Transverse colon (tissue), 4 donors: ENCODE measurements around the gene CLDN2. TPM values are rescaled to one million over a fixed set of nuclear protein-coding genes. Genes with fewer than 3 reads are reported as not detected.
A peak's percentile ranks its signal among the peaks of the same experiment; 100 is the strongest.

ENCODE experiments used
- DNase-seq: peaks from one replicate; pipeline ENCODE4 v3.0.0-alpha.2; 2019
- H3K27ac ChIP-seq, 4 donors: fragments of 200-600 bp; sonication (generic); 2 replicates each; pipeline ENCODE4 v1.5.1; 2016 to 2018; ENCODE audit warnings: inconsistent platforms in 4 of 4
- H3K27me3 ChIP-seq: fragments of 200-600 bp; sonication (generic); 2 replicates; pipeline ENCODE4 v1.5.1; 2017; ENCODE audit warnings: inconsistent platforms
- H3K36me3 ChIP-seq, 4 donors: fragments of 200-600 bp; sonication (generic); 2 replicates each; pipeline ENCODE4 v1.5.1; 2017 to 2019; ENCODE audit warnings: inconsistent platforms in 4 of 4
- H3K4me1 ChIP-seq, 4 donors: fragments of 200-600 bp; sonication (generic); 2 replicates each; pipeline ENCODE4 v1.5.1; 2017 to 2020; ENCODE audit warnings: inconsistent platforms in 4 of 4
- H3K4me3 ChIP-seq, 4 donors: fragments of 200-600 bp; sonication (generic); 1 replicate in 1 of 4; 2 replicates in 3 of 4; pipeline versions ENCODE4 v1.5.1 to v1.6.1; 2017 to 2019; ENCODE audit warnings: inconsistent platforms in 4 of 4
- H3K9me3 ChIP-seq, 2 donors: fragments of 200-600 bp; sonication (generic); 2 replicates each; pipeline ENCODE4 v1.5.1; 2017 to 2019; ENCODE audit warnings: inconsistent platforms in 2 of 2
- EP300 ChIP-seq: sonication (generic); formaldehyde crosslinking; IDR thresholded peaks from one replicate; pipeline ENCODE4 v1.6.1; 2017; ENCODE audit warnings: antibody characterized with exemption, low read depth
- POLR2A ChIP-seq: fragments of 450-650 bp; IDR thresholded peaks from one replicate; pipeline ENCODE4 v1.6.1; 2016; ENCODE audit warnings: antibody characterized with exemption, mild to moderate bottlenecking, moderate library complexity
- POLR2AphosphoS5 ChIP-seq, 3 donors: sonication (generic); formaldehyde crosslinking; IDR thresholded peaks; one replicate each; pipeline ENCODE4 v1.6.1; 2016; ENCODE audit warnings: antibody characterized with exemption in 3 of 3
- WGBS, 2 donors: methylation state at CpG; one replicate each; pipeline ENCODE4 v1.1.5; 2018; ENCODE audit warnings: low coverage in 1 of 2; 5-methylcytosine and 5-hydroxymethylcytosine counted together
- in situ Hi-C, 4 donors: fragments of 200-750 bp; cut with MboI; loops; one replicate each; pipeline versions ENCODE4 v1.15.0 to v1.15.1; 2017; ENCODE audit warnings: low sequenced_read_pairs in 3 of 4, low pct_ligation_motif_present in 1 of 4, low pct_unique_long_range_greater_than_20kb in 1 of 4
- intact Hi-C: fragments of 100-400 bp; cut with DNase I; formaldehyde crosslinking; loops from one replicate; pipeline ENCODE4 v1.15.1; 2023; ENCODE audit warnings: low total_unique reads
- total RNA-seq, 4 donors: library from RNA; depleted of rRNA; stranded (reverse); fragments of >200 nt; gene quantifications; one replicate each; pipeline ENCODE4 v1.1.0, GENCODE V29; 2016
- TF ChIP-seq, protein P1 (sequence below), 5 experiments: fragments of 200-600 bp in 3 of 5; fragments of 450-650 bp in 2 of 5; sonication (generic) in 3 of 5; IDR thresholded peaks; 1 replicate in 2 of 5; 2 replicates in 3 of 5; pipeline ENCODE4 v1.5.1; 2016 to 2017; ENCODE audit warnings: antibody characterized with exemption in 5 of 5, inconsistent platforms in 3 of 5, mild to moderate bottlenecking in 2 of 5, moderate library complexity in 1 of 5

The CLDN2 gene
- total RNA-seq, 4 donors from 2014 or later: 0.16 to 0.27 TPM; not detected in 2

GRCh38 chrX:106955004-106955772 is 35.0 kb downstream of the CLDN2 start:
- Histone ChIP-seq H3K9me3 (no peaks in the 10 kb centered on the region), H3K36me3 (no peaks in the 10 kb centered on the region), H3K27ac (no peak overlapping the region), H3K4me1 (no peaks in the 10 kb centered on the region), H3K27me3 (no peaks in the 10 kb centered on the region), H3K4me3 (no peak overlapping the region)
- in situ Hi-C loops: no loop called here
- no peak for DNase-seq
- intact Hi-C loops: no loop called here
- no peak for TF ChIP-seq POLR2A
- no peak for TF ChIP-seq EP300
- no peak for TF ChIP-seq POLR2AphosphoS5 (IDR thresholded peaks at IDR 0.05)
- TF ChIP-seq, protein P1, sequence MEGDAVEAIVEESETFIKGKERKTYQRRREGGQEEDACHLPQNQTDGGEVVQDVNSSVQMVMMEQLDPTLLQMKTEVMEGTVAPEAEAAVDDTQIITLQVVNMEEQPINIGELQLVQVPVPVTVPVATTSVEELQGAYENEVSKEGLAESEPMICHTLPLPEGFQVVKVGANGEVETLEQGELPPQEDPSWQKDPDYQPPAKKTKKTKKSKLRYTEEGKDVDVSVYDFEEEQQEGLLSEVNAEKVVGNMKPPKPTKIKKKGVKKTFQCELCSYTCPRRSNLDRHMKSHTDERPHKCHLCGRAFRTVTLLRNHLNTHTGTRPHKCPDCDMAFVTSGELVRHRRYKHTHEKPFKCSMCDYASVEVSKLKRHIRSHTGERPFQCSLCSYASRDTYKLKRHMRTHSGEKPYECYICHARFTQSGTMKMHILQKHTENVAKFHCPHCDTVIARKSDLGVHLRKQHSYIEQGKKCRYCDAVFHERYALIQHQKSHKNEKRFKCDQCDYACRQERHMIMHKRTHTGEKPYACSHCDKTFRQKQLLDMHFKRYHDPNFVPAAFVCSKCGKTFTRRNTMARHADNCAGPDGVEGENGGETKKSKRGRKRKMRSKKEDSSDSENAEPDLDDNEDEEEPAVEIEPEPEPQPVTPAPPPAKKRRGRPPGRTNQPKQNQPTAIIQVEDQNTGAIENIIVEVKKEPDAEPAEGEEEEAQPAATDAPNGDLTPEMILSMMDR (IDR thresholded peaks at IDR 0.05): no peak
- WGBS, 2 donors: 48% methylated on average over 1 of the region's 1 CpG; no CpG with 5 or more reads in 1 of the 2 donors

- TF ChIP-seq EP300 (no peak), POLR2A (no peak), POLR2AphosphoS5 (IDR thresholded peaks at IDR 0.05) (no peak)
- TF ChIP-seq, protein P1 (IDR thresholded peaks at IDR 0.05): no peak
- Histone ChIP-seq H3K27ac (no peak overlapping the region), H3K9me3 (no peaks in the 10 kb centered on the region), H3K4me3 (no peak overlapping the region), H3K36me3 (no peaks in the 10 kb centered on the region), H3K27me3 (no peaks in the 10 kb centered on the region), H3K4me1 (no peaks in the 10 kb centered on the region)
- in situ Hi-C loops (no loop called here), intact Hi-C loops (no loop called here)
- no peak for DNase-seq
- WGBS, 2 donors: 52 to 86% methylated on average over 1 of the region's 1 CpG
Observed at GRCh38 chrX:106957856-106958255, 37.7 kb downstream of the CLDN2 start.

DNA sequence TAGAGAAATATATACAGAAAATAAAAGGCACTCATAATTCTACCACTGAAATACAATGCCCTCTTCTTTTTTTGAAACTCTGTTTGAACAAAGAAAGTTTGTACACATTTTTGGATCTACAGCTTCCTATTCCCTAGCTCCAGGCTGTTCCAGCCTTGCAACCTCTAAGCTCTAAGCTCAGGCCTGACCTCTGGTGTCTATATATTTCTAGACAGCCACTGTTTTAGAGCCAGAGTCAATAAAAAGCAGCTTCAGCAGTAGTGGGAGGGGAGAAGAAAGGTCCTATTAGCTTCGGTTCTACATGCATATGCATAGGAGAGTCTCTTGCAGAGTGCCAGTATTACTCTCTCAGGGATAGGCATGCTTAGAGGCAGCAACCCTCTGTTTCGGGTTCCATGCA is 39.7 kb downstream of the CLDN2 start:
- 50% methylated on average over 2 of the region's 2 CpGs; no CpG with 5 or more reads in 1 of the 2 donors for WGBS, 2 donors
- in situ Hi-C loops (no loop called here), intact Hi-C loops (no loop called here)
- Histone ChIP-seq H3K9me3 (no peaks in the 10 kb centered on the region), H3K4me3 (no peak overlapping the region), H3K4me1 (no peaks in the 10 kb centered on the region), H3K27me3 (no peaks in the 10 kb centered on the region), H3K27ac (no peak overlapping the region), H3K36me3 (no peaks in the 10 kb centered on the region)
- no peak for TF ChIP-seq POLR2A
- TF ChIP-seq, protein P1 (IDR thresholded peaks at IDR 0.05): peak in 3 of 5 experiments; percentile 3 to 15 (median 9)
- no peak for DNase-seq

- H3K4me3 ChIP-seq: no peak overlapping the region
- TF ChIP-seq POLR2AphosphoS5 (IDR thresholded peaks at IDR 0.05) (no peak), EP300 (no peak)
- TF ChIP-seq, protein P1 (IDR thresholded peaks at IDR 0.05): no peak
- intact Hi-C loops (no loop called here), in situ Hi-C loops (no loop called here)
- H3K36me3 ChIP-seq: no peaks in the 10 kb centered on the region
- no peaks in the 10 kb centered on the region for H3K4me1 ChIP-seq
- H3K27me3 ChIP-seq: no peaks in the 10 kb centered on the region
- H3K27ac ChIP-seq: no peak overlapping the region
- DNase-seq: no peak
- H3K9me3 ChIP-seq: no peaks in the 10 kb centered on the region
Observed at GRCh38 chrX:106963111-106963510, 42.9 kb downstream of the CLDN2 start.
